Ishikawa (cell line): Measurements from ENCODE around the gene KLK2.

Experiments used
- EGR1 ChIP-seq: IDR thresholded peaks from 2 replicates; pipeline ENCODE4 v1.6.1; 2012
- NFIC ChIP-seq: IDR thresholded peaks from 2 replicates; pipeline ENCODE4 v1.6.1; 2012
- TAF1 ChIP-seq: IDR thresholded peaks from 2 replicates; pipeline ENCODE4 v1.6.1; 2012; ENCODE audit warnings: low read depth, mild to moderate bottlenecking

- no peak for TF ChIP-seq TAF1
- TF ChIP-seq NFIC, result no peak
- no peak for TF ChIP-seq EGR1
Observed at GRCh38 chr19:50837300-50837699, 35.9 kb upstream of the KLK2 start.
